ENCODE data around the gene ZNF683. TPM values are rescaled to one million over a fixed set of nuclear protein-coding genes. Genes with fewer than 3 reads are reported as not detected.
A peak's percentile ranks its signal among the peaks of the same experiment; 100 is the strongest.

The ZNF683 gene
- polyA plus RNA-seq, 1 experiment: not detected

DNA sequence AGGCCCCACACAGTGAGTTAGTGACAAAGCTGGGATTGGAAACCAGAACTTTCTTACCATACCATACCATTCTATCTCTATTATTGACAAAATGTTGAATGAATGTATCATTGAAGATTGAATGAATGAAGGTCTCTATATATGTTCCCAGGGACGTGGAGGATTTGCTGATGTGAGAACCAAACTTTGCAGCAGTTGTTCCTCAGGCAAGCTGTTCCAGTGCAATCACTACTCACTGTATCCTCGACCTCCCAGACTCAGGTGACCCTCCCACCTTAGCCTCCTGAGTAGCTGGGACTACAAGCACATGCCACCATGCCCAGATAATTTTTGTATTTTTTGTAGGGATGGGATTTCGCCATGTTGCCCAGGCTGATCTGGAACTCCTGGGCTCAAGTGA is 26.5 kb upstream of the ZNF683 start:
- CTCF ChIA-PET: interaction anchor here (1.6 to 2.9 kb wide), 3 partner anchors 18 to 165 kb away, joined by 6 to 14 read pairs (median 9); partner anchors contain the start of gene CEP85
- no peak for DNase-seq (ENCODE audit: low read depth, low spot score)
- POLR2A ChIA-PET: no interaction called here
- TF ChIP-seq, protein P1, sequence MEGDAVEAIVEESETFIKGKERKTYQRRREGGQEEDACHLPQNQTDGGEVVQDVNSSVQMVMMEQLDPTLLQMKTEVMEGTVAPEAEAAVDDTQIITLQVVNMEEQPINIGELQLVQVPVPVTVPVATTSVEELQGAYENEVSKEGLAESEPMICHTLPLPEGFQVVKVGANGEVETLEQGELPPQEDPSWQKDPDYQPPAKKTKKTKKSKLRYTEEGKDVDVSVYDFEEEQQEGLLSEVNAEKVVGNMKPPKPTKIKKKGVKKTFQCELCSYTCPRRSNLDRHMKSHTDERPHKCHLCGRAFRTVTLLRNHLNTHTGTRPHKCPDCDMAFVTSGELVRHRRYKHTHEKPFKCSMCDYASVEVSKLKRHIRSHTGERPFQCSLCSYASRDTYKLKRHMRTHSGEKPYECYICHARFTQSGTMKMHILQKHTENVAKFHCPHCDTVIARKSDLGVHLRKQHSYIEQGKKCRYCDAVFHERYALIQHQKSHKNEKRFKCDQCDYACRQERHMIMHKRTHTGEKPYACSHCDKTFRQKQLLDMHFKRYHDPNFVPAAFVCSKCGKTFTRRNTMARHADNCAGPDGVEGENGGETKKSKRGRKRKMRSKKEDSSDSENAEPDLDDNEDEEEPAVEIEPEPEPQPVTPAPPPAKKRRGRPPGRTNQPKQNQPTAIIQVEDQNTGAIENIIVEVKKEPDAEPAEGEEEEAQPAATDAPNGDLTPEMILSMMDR (IDR thresholded peaks at IDR 0.05; ENCODE audit: low read depth, low read length): no peak
- H3K4me3 ChIP-seq (ENCODE audit: low read depth, low read length): no peak overlapping the region
- no peaks in the 10 kb centered on the region for H3K9me3 ChIP-seq (ENCODE audit: control insufficient read depth, insufficient read depth, low read length)
- no peaks in the 10 kb centered on the region for H3K27me3 ChIP-seq (ENCODE audit: control insufficient read depth, insufficient read depth, low read length)
- no peak overlapping the region for H3K27ac ChIP-seq (ENCODE audit: low read depth, low read length)

DNA sequence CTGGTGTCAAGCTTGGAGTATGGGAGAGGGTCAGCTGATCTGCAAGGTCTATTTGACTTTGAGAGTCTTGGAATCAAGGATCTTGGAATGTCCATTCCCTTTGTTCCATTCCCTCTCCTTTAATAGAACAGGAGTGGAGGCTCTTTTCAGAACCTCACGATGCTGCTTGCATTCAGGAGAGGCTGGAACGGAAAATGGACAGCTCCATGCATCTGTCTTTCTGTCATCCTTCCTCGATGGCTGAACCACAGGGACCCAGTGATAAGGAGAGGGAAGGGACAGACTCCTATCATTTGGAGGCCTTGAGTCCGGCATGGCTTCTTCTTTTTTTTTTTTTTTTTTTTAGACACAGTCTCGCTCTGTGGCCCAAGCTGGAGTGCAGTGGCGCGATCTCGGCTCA is 23.2 kb upstream of the ZNF683 start:
- TF ChIP-seq, protein P1 (IDR thresholded peaks at IDR 0.05; ENCODE audit: low read depth, low read length): no peak
- ChIA-PET CTCF (interaction anchor here (0.7 to 1.0 kb wide), 4 partner anchors 21 to 753 kb away, joined by 3 to 11 read pairs (median 4); no protein-coding TSS in a partner anchor), POLR2A (no interaction called here)
- H3K27ac ChIP-seq (ENCODE audit: low read depth, low read length): no peak overlapping the region
- DNase-seq (ENCODE audit: low read depth, low spot score): no peak
- no peaks in the 10 kb centered on the region for H3K9me3 ChIP-seq (ENCODE audit: control insufficient read depth, insufficient read depth, low read length)
- no peaks in the 10 kb centered on the region for H3K27me3 ChIP-seq (ENCODE audit: control insufficient read depth, insufficient read depth, low read length)
- H3K4me3 ChIP-seq (ENCODE audit: low read depth, low read length): no peak overlapping the region

- Histone ChIP-seq H3K27me3 (ENCODE audit: control insufficient read depth, insufficient read depth, low read length) (peaks cover 2% of the 10 kb centered on the region), H3K27ac (ENCODE audit: low read depth, low read length) (no peak overlapping the region), H3K9me3 (ENCODE audit: control insufficient read depth, insufficient read depth, low read length) (no peaks in the 10 kb centered on the region), H3K4me3 (ENCODE audit: low read depth, low read length) (no peak overlapping the region)
- ChIA-PET POLR2A (no interaction called here), CTCF (interaction anchor here (0.6 to 2.6 kb wide), 20 partner anchors 9 to 290 kb away, joined by 3 to 11 read pairs (median 4); partner anchors contain the start of gene ZNF593)
- no peak for DNase-seq (ENCODE audit: low read depth, low spot score)
- TF ChIP-seq, protein P1 (IDR thresholded peaks at IDR 0.05; ENCODE audit: low read depth, low read length): peak; percentile 90
Measured at GRCh38 chr1:26391450-26391849, 18.9 kb upstream of the ZNF683 start.

- DNase-seq (ENCODE audit: low read depth, low spot score): no peak
- Histone ChIP-seq H3K27me3 (ENCODE audit: control insufficient read depth, insufficient read depth, low read length) (peaks cover 2% of the 10 kb centered on the region), H3K9me3 (ENCODE audit: control insufficient read depth, insufficient read depth, low read length) (no peaks in the 10 kb centered on the region), H3K27ac (ENCODE audit: low read depth, low read length) (no peak overlapping the region), H3K4me3 (ENCODE audit: low read depth, low read length) (no peak overlapping the region)
- TF ChIP-seq, protein P1 (IDR thresholded peaks at IDR 0.05; ENCODE audit: low read depth, low read length): no peak
- CTCF ChIA-PET: interaction anchor here (0.6 to 2.2 kb wide), 4 partner anchors 11 to 83 kb away, joined by 3 to 11 read pairs (median 8); partner anchors contain the start of gene UBXN11
- POLR2A ChIA-PET: no interaction called here
Measured at GRCh38 chr1:26389604-26390247, 17.2 kb upstream of the ZNF683 start.

- no peak overlapping the region for H3K27ac ChIP-seq (ENCODE audit: low read depth, low read length)
- DNase-seq (ENCODE audit: low read depth, low spot score): no peak
- no peak overlapping the region for H3K4me3 ChIP-seq (ENCODE audit: low read depth, low read length)
- TF ChIP-seq, protein P1 (IDR thresholded peaks at IDR 0.05; ENCODE audit: low read depth, low read length): no peak
- POLR2A ChIA-PET: no interaction called here
- no peaks in the 10 kb centered on the region for H3K9me3 ChIP-seq (ENCODE audit: control insufficient read depth, insufficient read depth, low read length)
- H3K27me3 ChIP-seq (ENCODE audit: control insufficient read depth, insufficient read depth, low read length): peaks cover 2% of the 10 kb centered on the region
- CTCF ChIA-PET: interaction anchor here (0.7 to 1.4 kb wide), 3 partner anchors 25 to 219 kb away, joined by 3 to 10 read pairs (median 3); partner anchors contain the start of gene ZNF593
Measured at GRCh38 chr1:26388791-26389445, 16.4 kb upstream of the ZNF683 start.
